Activated B cell treated with CpG ODN at 0.5 μM for 24 hours (primary cell): ENCODE measurements around the gene FSTL4. TPM values are rescaled to one million over a fixed set of nuclear protein-coding genes. Genes with fewer than 3 reads are reported as not detected.

ENCODE experiments used
- ATAC-seq: fragments of 200-7000 bp; cut with Tn5 transposase; one replicate; pipeline ENCODE4 v1.10.0; 2021; ENCODE audit warnings: low read depth, mild to moderate bottlenecking, moderate library complexity
- CTCF ChIA-PET: fragments of 350-600 bp; sonication (Branson Sonifier 250); formaldehyde crosslinking; loops from one replicate; lab custom pipeline; 2021; ENCODE audit warnings: antibody characterized with exemption; lab: Charles Lee
- POLR2A ChIA-PET: fragments of 350-600 bp; sonication (Branson Sonifier 250); formaldehyde crosslinking; loops from one replicate; lab custom pipeline; 2021; ENCODE audit warnings: antibody characterized with exemption; lab: Charles Lee
- DNase-seq: peaks from one replicate; pipeline ENCODE4 v3.0.0; 2022
- H3K27ac Mint-ChIP-seq: one replicate; pipeline ENCODE4 v1.8.0; 2020; ENCODE audit warnings: mixed read lengths
- H3K27me3 Mint-ChIP-seq: one replicate; pipeline ENCODE4 v1.8.0; 2021; ENCODE audit warnings: mixed read lengths
- H3K36me3 Mint-ChIP-seq: one replicate; pipeline ENCODE4 v1.8.0; 2021; ENCODE audit warnings: low read depth, mixed read lengths
- H3K4me1 Mint-ChIP-seq: one replicate; pipeline ENCODE4 v1.8.0; 2021; ENCODE audit warnings: mixed read lengths
- H3K4me3 Mint-ChIP-seq: one replicate; pipeline ENCODE4 v1.8.0; 2020; ENCODE audit warnings: mild to moderate bottlenecking, mixed read lengths
- H3K9me3 Mint-ChIP-seq: one replicate; pipeline ENCODE4 v1.8.0; 2020; ENCODE audit warnings: mixed read lengths
- CTCF ChIP-seq: fragments of 200-600 bp; IDR thresholded peaks from one replicate; pipeline ENCODE4 v1.8.0; 2022; ENCODE audit warnings: antibody characterized with exemption, mild to moderate bottlenecking
- intact Hi-C: fragments of 100-400 bp; cut with micrococcal nuclease; formaldehyde crosslinking; loops from one replicate; pipeline ENCODE4 v1.15.1; 2024
- total RNA-seq: library from RNA; stranded (reverse); gene quantifications from 2 replicates; pipeline ENCODE4 v1.2.3, GENCODE V29; 2022

The FSTL4 gene
- total RNA-seq, 1 donor from 2014 or later = 1.7 TPM

GRCh38 chr5:133251296-133252132, 360.8 kb downstream of the FSTL4 start:
- POLR2A ChIA-PET = no interaction called here
- CTCF ChIA-PET = no interaction called here
- Mint-ChIP-seq H3K4me3 (no peak overlapping the region), H3K27me3 (no peaks in the 10 kb centered on the region), H3K27ac (no peak overlapping the region), H3K4me1 (no peaks in the 10 kb centered on the region), H3K9me3 (no peaks in the 10 kb centered on the region), H3K36me3 (no peaks in the 10 kb centered on the region)
- DNase-seq = no peak
- no peak for TF ChIP-seq CTCF
- intact Hi-C loops = no loop called here
- no peak for ATAC-seq

- H3K9me3 Mint-ChIP-seq = no peaks in the 10 kb centered on the region
- TF ChIP-seq CTCF = no peak
- H3K4me3 Mint-ChIP-seq = no peak overlapping the region
- ATAC-seq (no peak), DNase-seq (no peak)
- ChIA-PET CTCF (no interaction called here), POLR2A (no interaction called here)
- no peaks in the 10 kb centered on the region for H3K27me3 Mint-ChIP-seq
- intact Hi-C loops = no loop called here
- H3K27ac Mint-ChIP-seq = no peak overlapping the region
- no peaks in the 10 kb centered on the region for H3K36me3 Mint-ChIP-seq
- H3K4me1 Mint-ChIP-seq = no peaks in the 10 kb centered on the region
Observed at GRCh38 chr5:133250527-133250926, 361.8 kb downstream of the FSTL4 start.

- intact Hi-C loops = no loop called here
- DNase-seq = no peak
- Mint-ChIP-seq H3K9me3 (no peaks in the 10 kb centered on the region), H3K4me3 (no peak overlapping the region), H3K27me3 (no peaks in the 10 kb centered on the region), H3K4me1 (no peaks in the 10 kb centered on the region), H3K36me3 (no peaks in the 10 kb centered on the region), H3K27ac (no peak overlapping the region)
- CTCF ChIA-PET = no interaction called here
- TF ChIP-seq CTCF = no peak
- POLR2A ChIA-PET = no interaction called here
- no peak for ATAC-seq
Observed at GRCh38 chr5:133249593-133249992, 362.7 kb downstream of the FSTL4 start.

GRCh38 chr5:133247881-133248624, 364.3 kb downstream of the FSTL4 start:
- TF ChIP-seq CTCF = no peak
- Mint-ChIP-seq H3K9me3 (no peaks in the 10 kb centered on the region), H3K36me3 (no peaks in the 10 kb centered on the region), H3K4me1 (no peaks in the 10 kb centered on the region), H3K4me3 (no peak overlapping the region), H3K27ac (no peak overlapping the region), H3K27me3 (no peaks in the 10 kb centered on the region)
- ATAC-seq (no peak), DNase-seq (no peak)
- CTCF ChIA-PET = no interaction called here
- intact Hi-C loops = no loop called here
- POLR2A ChIA-PET = no interaction called here

- Mint-ChIP-seq H3K4me3 (no peak overlapping the region), H3K27ac (no peak overlapping the region), H3K4me1 (no peaks in the 10 kb centered on the region), H3K36me3 (no peaks in the 10 kb centered on the region), H3K9me3 (no peaks in the 10 kb centered on the region), H3K27me3 (no peaks in the 10 kb centered on the region)
- ChIA-PET POLR2A (no interaction called here), CTCF (no interaction called here)
- intact Hi-C loops = no loop called here
- ATAC-seq (no peak), DNase-seq (no peak)
- no peak for TF ChIP-seq CTCF
Observed at GRCh38 chr5:133247151-133247709, 365.1 kb downstream of the FSTL4 start.
